IPS-NIHi7 (cell line): ENCODE results near the gene LDB3.
A peak's percentile ranks its signal among the peaks of the same experiment; 100 is the strongest.
"Not testable (repeated sequence)": the region's sequence is repeated elsewhere in the genome, so short reads cannot be mapped to it uniquely, and the experiment has no call there.

ENCODE experiments used
- DNase-seq: peaks from one replicate; pipeline ENCODE4 v3.0.0; 2012; ENCODE audit warnings: mixed read lengths; ENCODE audit errors: extremely low spot score

Gene LDB3

GRCh38 chr10:86668297-86669165 lies at the start of gene LDB3:
Gene LDB3, plus strand, starts transcription at chr10:86668511. Its CDS starts 181 bp downstream, at chr10:86668692.
- DNase-seq: no peak

GRCh38 chr10:86628311-86628710 lies 40.0 kb upstream of the LDB3 start:
- no peak for DNase-seq

- no peak for DNase-seq
These were observed 38.2 kb upstream of the LDB3 start for GRCh38 chr10:86630079-86630478.

GRCh38 chr10:86632009-86632800 lies 36.1 kb upstream of the LDB3 start:
- peak; percentile 93 for DNase-seq

GRCh38 chr10:86632951-86633350 lies 35.4 kb upstream of the LDB3 start:
- DNase-seq: no peak

GRCh38 chr10:86635402-86635801 lies 32.9 kb upstream of the LDB3 start:
- DNase-seq: no peak

- DNase-seq: no peak
These were observed 32.0 kb upstream of the LDB3 start for GRCh38 chr10:86636311-86636710.

GRCh38 chr10:86642021-86642420 lies 26.3 kb upstream of the LDB3 start:
- no peak for DNase-seq

GRCh38 chr10:86642499-86642898 lies 25.8 kb upstream of the LDB3 start:
- peak; percentile 8 for DNase-seq

GRCh38 chr10:86644152-86644793 lies 24.0 kb upstream of the LDB3 start:
- DNase-seq: peak; percentile 45

- peak; percentile 8 for DNase-seq
These were observed 23.4 kb upstream of the LDB3 start for GRCh38 chr10:86644794-86645445.

GRCh38 chr10:86645621-86646165 lies 22.6 kb upstream of the LDB3 start:
- DNase-seq: not testable (repeated sequence)

GRCh38 chr10:86646532-86646931 lies 21.8 kb upstream of the LDB3 start:
- peak; percentile 11 for DNase-seq

- no peak for DNase-seq
These were observed 21.4 kb upstream of the LDB3 start for GRCh38 chr10:86646933-86647332.

- peak; percentile 7 for DNase-seq
These were observed 20.3 kb upstream of the LDB3 start for GRCh38 chr10:86647773-86648703.

- DNase-seq: peak; percentile 11
These were observed 19.4 kb upstream of the LDB3 start for GRCh38 chr10:86648704-86649427.

- DNase-seq: peak; percentile 9
These were observed 18.7 kb upstream of the LDB3 start for GRCh38 chr10:86649471-86650150.

GRCh38 chr10:86650151-86650550 lies 18.2 kb upstream of the LDB3 start:
- no peak for DNase-seq

GRCh38 chr10:86651021-86651471 lies 17.3 kb upstream of the LDB3 start:
- DNase-seq: no peak
